Liver (tissue), 9 donors: ENCODE measurements around the gene E2F2. TPM values are rescaled to one million over a fixed set of nuclear protein-coding genes. Genes with fewer than 3 reads are reported as not detected.

Source experiments
- DNase-seq: peaks from one replicate; pipeline ENCODE4 v3.0.0-alpha.2; 2017; ENCODE audit warnings: low spot score
- H3K27ac ChIP-seq, 2 donors: one replicate each; pipeline ENCODE4 v1.7.0; 2013; ENCODE audit warnings: inconsistent platforms in 2 of 2, low read length in 2 of 2, control low read depth in 1 of 2, low read depth in 1 of 2, mild to moderate bottlenecking in 1 of 2
- H3K27me3 ChIP-seq, 4 donors: one replicate each; pipeline versions ENCODE4 v1.6.1 to v1.7.0; 2013; ENCODE audit warnings: low read length in 3 of 4, inconsistent platforms in 1 of 4, mild to moderate bottlenecking in 1 of 4, moderate library complexity in 1 of 4; ENCODE audit not compliant: control insufficient read depth in 4 of 4, insufficient read depth in 4 of 4
- H3K36me3 ChIP-seq, 4 donors: one replicate each; pipeline versions ENCODE4 v1.6.1 to v1.7.0; 2013; ENCODE audit warnings: low read length in 3 of 4, mild to moderate bottlenecking in 3 of 4, low read depth in 1 of 4, moderate library complexity in 1 of 4; ENCODE audit not compliant: control insufficient read depth in 4 of 4, insufficient read depth in 3 of 4
- H3K4me1 ChIP-seq, 4 donors: one replicate each; pipeline versions ENCODE4 v1.6.1 to v1.7.0; 2013; ENCODE audit warnings: low read length in 3 of 4, mild to moderate bottlenecking in 3 of 4, moderate library complexity in 1 of 4; ENCODE audit not compliant: control insufficient read depth in 4 of 4, insufficient read depth in 4 of 4
- H3K4me3 ChIP-seq, 3 donors: one replicate each; pipeline versions ENCODE4 v1.6.1 to v1.7.0; 2013; ENCODE audit warnings: low read length in 3 of 3, control low read depth in 1 of 3, low read depth in 1 of 3, mild to moderate bottlenecking in 1 of 3
- H3K9ac ChIP-seq, 2 donors: one replicate each; pipeline ENCODE4 v1.7.0; 2013; ENCODE audit warnings: low read length in 2 of 2, mild to moderate bottlenecking in 2 of 2, moderate library complexity in 2 of 2, control low read depth in 1 of 2, low read depth in 1 of 2
- H3K9me3 ChIP-seq, 4 donors: one replicate each; pipeline versions ENCODE4 v1.6.1 to v1.7.0; 2013; ENCODE audit warnings: low read length in 3 of 4; ENCODE audit not compliant: control insufficient read depth in 4 of 4
- ATF3 ChIP-seq: IDR thresholded peaks from 2 replicates; pipeline ENCODE4 v1.6.1; 2016; ENCODE audit warnings: antibody characterized with exemption
- EGR1 ChIP-seq, 2 donors: IDR thresholded peaks; 2 replicates each; pipeline ENCODE4 v1.6.1; 2016 to 2018; ENCODE audit warnings: antibody characterized with exemption in 2 of 2, low read depth in 2 of 2
- FOXA1 ChIP-seq: IDR thresholded peaks from 2 replicates; pipeline ENCODE4 v1.6.1; 2016; ENCODE audit warnings: antibody characterized with exemption
- FOXA2 ChIP-seq: IDR thresholded peaks from 2 replicates; pipeline ENCODE4 v1.6.1; 2016; ENCODE audit warnings: antibody characterized with exemption
- GABPA ChIP-seq, 2 donors: IDR thresholded peaks in 1 of 2; conservative IDR thresholded peaks in 1 of 2; 2 replicates each; pipeline ENCODE4 v1.6.1; 2016; ENCODE audit warnings: antibody characterized with exemption in 2 of 2, mild to moderate bottlenecking in 1 of 2, moderate library complexity in 1 of 2
- HNF4A ChIP-seq, 2 donors: conservative IDR thresholded peaks; 2 replicates each; pipeline ENCODE4 v1.6.1; 2016; ENCODE audit warnings: antibody characterized with exemption in 2 of 2, mild to moderate bottlenecking in 2 of 2
- HNF4G ChIP-seq: IDR thresholded peaks from 2 replicates; pipeline ENCODE4 v1.6.1; 2016; ENCODE audit warnings: antibody characterized with exemption
- JUND ChIP-seq, 2 donors: IDR thresholded peaks; 2 replicates each; pipeline ENCODE4 v1.6.1; 2016; ENCODE audit warnings: antibody characterized with exemption in 2 of 2
- MAX ChIP-seq: IDR thresholded peaks from 2 replicates; pipeline ENCODE4 v1.6.1; 2016; ENCODE audit warnings: antibody characterized with exemption
- NR2F2 ChIP-seq: IDR thresholded peaks from 2 replicates; pipeline ENCODE4 v1.6.1; 2016; ENCODE audit warnings: antibody characterized with exemption
- RAD21 ChIP-seq, 2 donors: IDR thresholded peaks; 2 replicates each; pipeline ENCODE4 v1.6.1; 2016; ENCODE audit warnings: antibody characterized with exemption in 2 of 2, mild to moderate bottlenecking in 2 of 2
- RXRA ChIP-seq, 2 donors: IDR thresholded peaks; 2 replicates each; pipeline ENCODE4 v1.6.1; 2017 to 2018; ENCODE audit warnings: antibody characterized with exemption in 2 of 2, mild to moderate bottlenecking in 1 of 2
- SP1 ChIP-seq: IDR thresholded peaks from 2 replicates; pipeline ENCODE4 v1.6.1; 2018; ENCODE audit warnings: antibody characterized with exemption, mild to moderate bottlenecking
- TAF1 ChIP-seq: conservative IDR thresholded peaks from 2 replicates; pipeline ENCODE4 v1.6.1; 2016; ENCODE audit warnings: antibody characterized with exemption, mild to moderate bottlenecking
- YY1 ChIP-seq: IDR thresholded peaks from 2 replicates; pipeline ENCODE4 v1.6.1; 2016; ENCODE audit warnings: antibody characterized with exemption, mild to moderate bottlenecking
- ZBTB33 ChIP-seq: IDR thresholded peaks from 2 replicates; pipeline ENCODE4 v1.6.1; 2016; ENCODE audit warnings: antibody characterized with exemption
- WGBS: extraction: QIAGEN DNeasy Blood & Tissue Kit; methylation state at CpG from one replicate; pipeline ENCODE4 v1.1.7; 2013; 5-methylcytosine and 5-hydroxymethylcytosine counted together
- polyA plus RNA-seq, 2 donors: library from polyadenylated mRNA; stranded (reverse) in 1 of 2; unstranded in 1 of 2; fragments of 200-250 nt in 1 of 2; fragments of >200 nt in 1 of 2; fragmentation: Nextera tagmentation in 1 of 2; extraction: Ambion mirVana in 1 of 2; gene quantifications; one replicate each; pipeline versions ENCODE4 v1.2.1 to v1.2.3, GENCODE V29; 2013 to 2015
- total RNA-seq, 2 donors: library from RNA; depleted of rRNA; stranded (reverse); fragments of >200 nt; gene quantifications; one replicate each; pipeline ENCODE4 v1.2.3, GENCODE V29; 2014
- TF ChIP-seq, protein P1 (sequence below): fragments of 150-350 bp; IDR thresholded peaks from 2 replicates; pipeline ENCODE4 v1.5.1; 2017; ENCODE audit warnings: improper control_type of control experiment, low read depth, low read length; ENCODE audit not compliant: missing input control
- TF ChIP-seq, protein P2 (sequence below): IDR thresholded peaks from 2 replicates; pipeline ENCODE4 v1.6.1; 2016; ENCODE audit warnings: antibody characterized with exemption, mild to moderate bottlenecking
- donor health status: healthy.
- donor health status: healthy.
- donor health status: healthy.
- donor health status: healthy.
- donor health status: healthy.

E2F2 gene
- total and polyA plus RNA-seq, 4 donors: 0.08 to 79.9 (median 0.44) TPM

DNA sequence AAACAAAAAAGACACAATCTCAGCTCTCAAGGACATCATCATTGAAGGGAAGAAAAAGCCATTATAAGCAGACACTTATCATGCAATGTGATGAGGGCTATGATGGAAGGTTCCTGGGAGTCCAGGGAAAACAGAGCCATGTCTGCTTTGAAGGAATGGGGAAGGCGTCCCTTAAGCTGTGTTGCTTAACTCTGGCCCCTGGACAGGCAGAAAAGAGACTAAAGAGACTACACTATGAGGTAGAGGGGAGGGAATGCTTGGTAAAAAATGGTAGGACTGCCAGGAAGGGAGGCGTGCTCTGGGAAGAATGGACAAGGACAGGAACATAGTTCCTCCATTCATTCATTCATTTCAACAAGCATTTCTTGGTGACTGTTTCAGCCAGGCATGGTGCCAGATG lies 68.3 kb downstream of the E2F2 start:
- Histone ChIP-seq H3K4me1 (peaks cover 0 to 9% (median 3%) of the 10 kb centered on the region in 4 donors), H3K36me3 (no peaks in the 10 kb centered on the region), H3K27me3 (no peaks in the 10 kb centered on the region), H3K4me3 (no peak overlapping the region), H3K9me3 (no peaks in the 10 kb centered on the region), H3K27ac (no peak overlapping the region), H3K9ac (no peak overlapping the region)
- WGBS: 94% methylated on average over 2 of the region's 2 CpGs
- DNase-seq: no peak
- TF ChIP-seq SP1 (no peak), ZBTB33 (no peak), RXRA (IDR thresholded peaks at IDR 0.05) (no peak), EGR1 (IDR thresholded peaks at IDR 0.05; ENCODE audit: low read depth in 2 of 2) (no peak), MAX (no peak), JUND (IDR thresholded peaks at IDR 0.05) (no peak), HNF4A (conservative IDR thresholded peaks at IDR 0.05) (no peak), TAF1 (no peak), FOXA1 (no peak), ATF3 (no peak), RAD21 (IDR thresholded peaks at IDR 0.05) (no peak), FOXA2 (no peak), GABPA (IDR thresholded peaks at IDR 0.05 in 1 of 2, conservative IDR thresholded peaks at IDR 0.05 in 1 of 2) (no peak), YY1 (no peak)
- TF ChIP-seq, protein P1, sequence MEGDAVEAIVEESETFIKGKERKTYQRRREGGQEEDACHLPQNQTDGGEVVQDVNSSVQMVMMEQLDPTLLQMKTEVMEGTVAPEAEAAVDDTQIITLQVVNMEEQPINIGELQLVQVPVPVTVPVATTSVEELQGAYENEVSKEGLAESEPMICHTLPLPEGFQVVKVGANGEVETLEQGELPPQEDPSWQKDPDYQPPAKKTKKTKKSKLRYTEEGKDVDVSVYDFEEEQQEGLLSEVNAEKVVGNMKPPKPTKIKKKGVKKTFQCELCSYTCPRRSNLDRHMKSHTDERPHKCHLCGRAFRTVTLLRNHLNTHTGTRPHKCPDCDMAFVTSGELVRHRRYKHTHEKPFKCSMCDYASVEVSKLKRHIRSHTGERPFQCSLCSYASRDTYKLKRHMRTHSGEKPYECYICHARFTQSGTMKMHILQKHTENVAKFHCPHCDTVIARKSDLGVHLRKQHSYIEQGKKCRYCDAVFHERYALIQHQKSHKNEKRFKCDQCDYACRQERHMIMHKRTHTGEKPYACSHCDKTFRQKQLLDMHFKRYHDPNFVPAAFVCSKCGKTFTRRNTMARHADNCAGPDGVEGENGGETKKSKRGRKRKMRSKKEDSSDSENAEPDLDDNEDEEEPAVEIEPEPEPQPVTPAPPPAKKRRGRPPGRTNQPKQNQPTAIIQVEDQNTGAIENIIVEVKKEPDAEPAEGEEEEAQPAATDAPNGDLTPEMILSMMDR: no peak
- TF ChIP-seq, protein P2, sequence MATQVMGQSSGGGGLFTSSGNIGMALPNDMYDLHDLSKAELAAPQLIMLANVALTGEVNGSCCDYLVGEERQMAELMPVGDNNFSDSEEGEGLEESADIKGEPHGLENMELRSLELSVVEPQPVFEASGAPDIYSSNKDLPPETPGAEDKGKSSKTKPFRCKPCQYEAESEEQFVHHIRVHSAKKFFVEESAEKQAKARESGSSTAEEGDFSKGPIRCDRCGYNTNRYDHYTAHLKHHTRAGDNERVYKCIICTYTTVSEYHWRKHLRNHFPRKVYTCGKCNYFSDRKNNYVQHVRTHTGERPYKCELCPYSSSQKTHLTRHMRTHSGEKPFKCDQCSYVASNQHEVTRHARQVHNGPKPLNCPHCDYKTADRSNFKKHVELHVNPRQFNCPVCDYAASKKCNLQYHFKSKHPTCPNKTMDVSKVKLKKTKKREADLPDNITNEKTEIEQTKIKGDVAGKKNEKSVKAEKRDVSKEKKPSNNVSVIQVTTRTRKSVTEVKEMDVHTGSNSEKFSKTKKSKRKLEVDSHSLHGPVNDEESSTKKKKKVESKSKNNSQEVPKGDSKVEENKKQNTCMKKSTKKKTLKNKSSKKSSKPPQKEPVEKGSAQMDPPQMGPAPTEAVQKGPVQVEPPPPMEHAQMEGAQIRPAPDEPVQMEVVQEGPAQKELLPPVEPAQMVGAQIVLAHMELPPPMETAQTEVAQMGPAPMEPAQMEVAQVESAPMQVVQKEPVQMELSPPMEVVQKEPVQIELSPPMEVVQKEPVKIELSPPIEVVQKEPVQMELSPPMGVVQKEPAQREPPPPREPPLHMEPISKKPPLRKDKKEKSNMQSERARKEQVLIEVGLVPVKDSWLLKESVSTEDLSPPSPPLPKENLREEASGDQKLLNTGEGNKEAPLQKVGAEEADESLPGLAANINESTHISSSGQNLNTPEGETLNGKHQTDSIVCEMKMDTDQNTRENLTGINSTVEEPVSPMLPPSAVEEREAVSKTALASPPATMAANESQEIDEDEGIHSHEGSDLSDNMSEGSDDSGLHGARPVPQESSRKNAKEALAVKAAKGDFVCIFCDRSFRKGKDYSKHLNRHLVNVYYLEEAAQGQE: no peak

GRCh38 chr1:23461050-23461449 lies 70.0 kb downstream of the E2F2 start:
- Histone ChIP-seq H3K4me1 (peaks cover 3 to 25% (median 11%) of the 10 kb centered on the region in 4 donors), H3K36me3 (no peaks in the 10 kb centered on the region), H3K27ac (no peak overlapping the region), H3K4me3 (no peak overlapping the region), H3K9me3 (no peaks in the 10 kb centered on the region), H3K27me3 (no peaks in the 10 kb centered on the region), H3K9ac (no peak overlapping the region)
- TF ChIP-seq YY1 (no peak), TAF1 (no peak), RAD21 (IDR thresholded peaks at IDR 0.05) (no peak), NR2F2 (no peak), JUND (IDR thresholded peaks at IDR 0.05) (no peak), FOXA1 (no peak), EGR1 (IDR thresholded peaks at IDR 0.05; ENCODE audit: low read depth in 2 of 2) (no peak), HNF4G (no peak), GABPA (IDR thresholded peaks at IDR 0.05 in 1 of 2, conservative IDR thresholded peaks at IDR 0.05 in 1 of 2) (no peak), ATF3 (no peak)
- TF ChIP-seq, protein P1: no peak
- TF ChIP-seq, protein P2: no peak
- 82% methylated on average over 3 of the region's 3 CpGs for WGBS
- DNase-seq: no peak
